Measurements from ENCODE around the gene PODN. TPM values are rescaled to one million over a fixed set of nuclear protein-coding genes. Genes with fewer than 3 reads are reported as not detected.

PODN gene
- total RNA-seq, 3 donors from 2014 or later, result 55.1 to 246 (median 83.1) TPM

DNA sequence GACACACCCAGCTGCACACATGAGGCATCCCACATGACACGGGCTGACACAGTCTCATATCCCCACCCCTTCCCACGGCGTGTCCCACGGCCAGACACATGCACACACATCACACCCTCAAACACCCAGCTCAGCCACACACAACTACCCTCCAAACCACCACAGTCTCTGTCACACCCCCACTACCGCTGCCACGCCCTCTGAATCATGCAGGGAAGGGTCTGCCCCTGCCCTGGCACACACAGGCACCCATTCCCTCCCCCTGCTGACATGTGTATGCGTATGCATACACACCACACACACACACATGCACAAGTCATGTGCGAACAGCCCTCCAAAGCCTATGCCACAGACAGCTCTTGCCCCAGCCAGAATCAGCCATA is 22.6 kb downstream of the PODN start:
- intact Hi-C loops (cut with DNase I; ENCODE audit: low total_unique reads), result no loop called here
- Histone ChIP-seq H3K27me3 (no peaks in the 10 kb centered on the region), H3K4me1 (no peaks in the 10 kb centered on the region), H3K4me3 (no peak overlapping the region), H3K27ac (no peak overlapping the region), H3K36me3 (no peaks in the 10 kb centered on the region), H3K9me3 (no peaks in the 10 kb centered on the region)
- DNase-seq (ENCODE audit: low spot score in 2 of 2), result no peak
- TF ChIP-seq, protein P1, sequence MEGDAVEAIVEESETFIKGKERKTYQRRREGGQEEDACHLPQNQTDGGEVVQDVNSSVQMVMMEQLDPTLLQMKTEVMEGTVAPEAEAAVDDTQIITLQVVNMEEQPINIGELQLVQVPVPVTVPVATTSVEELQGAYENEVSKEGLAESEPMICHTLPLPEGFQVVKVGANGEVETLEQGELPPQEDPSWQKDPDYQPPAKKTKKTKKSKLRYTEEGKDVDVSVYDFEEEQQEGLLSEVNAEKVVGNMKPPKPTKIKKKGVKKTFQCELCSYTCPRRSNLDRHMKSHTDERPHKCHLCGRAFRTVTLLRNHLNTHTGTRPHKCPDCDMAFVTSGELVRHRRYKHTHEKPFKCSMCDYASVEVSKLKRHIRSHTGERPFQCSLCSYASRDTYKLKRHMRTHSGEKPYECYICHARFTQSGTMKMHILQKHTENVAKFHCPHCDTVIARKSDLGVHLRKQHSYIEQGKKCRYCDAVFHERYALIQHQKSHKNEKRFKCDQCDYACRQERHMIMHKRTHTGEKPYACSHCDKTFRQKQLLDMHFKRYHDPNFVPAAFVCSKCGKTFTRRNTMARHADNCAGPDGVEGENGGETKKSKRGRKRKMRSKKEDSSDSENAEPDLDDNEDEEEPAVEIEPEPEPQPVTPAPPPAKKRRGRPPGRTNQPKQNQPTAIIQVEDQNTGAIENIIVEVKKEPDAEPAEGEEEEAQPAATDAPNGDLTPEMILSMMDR (IDR thresholded peaks at IDR 0.05), result no peak
- TF ChIP-seq POLR2A (IDR thresholded peaks at IDR 0.05) (no peak), POLR2AphosphoS5 (IDR thresholded peaks at IDR 0.05) (no peak)

GRCh38 chr1:53085405-53085804 is 23.4 kb downstream of the PODN start:
- no peak for DNase-seq (ENCODE audit: low spot score in 2 of 2)
- intact Hi-C loops (cut with DNase I; ENCODE audit: low total_unique reads), result no loop called here
- Histone ChIP-seq H3K27ac (no peak overlapping the region), H3K9me3 (no peaks in the 10 kb centered on the region), H3K27me3 (no peaks in the 10 kb centered on the region), H3K4me1 (no peaks in the 10 kb centered on the region), H3K4me3 (no peak overlapping the region), H3K36me3 (no peaks in the 10 kb centered on the region)
- TF ChIP-seq, protein P1 (IDR thresholded peaks at IDR 0.05), result no peak
- TF ChIP-seq POLR2A (IDR thresholded peaks at IDR 0.05) (no peak), POLR2AphosphoS5 (IDR thresholded peaks at IDR 0.05) (no peak)

- intact Hi-C loops (cut with DNase I; ENCODE audit: low total_unique reads), result no loop called here
Measured at GRCh38 chr1:53086491-53087070, 24.6 kb downstream of the PODN start.

DNA sequence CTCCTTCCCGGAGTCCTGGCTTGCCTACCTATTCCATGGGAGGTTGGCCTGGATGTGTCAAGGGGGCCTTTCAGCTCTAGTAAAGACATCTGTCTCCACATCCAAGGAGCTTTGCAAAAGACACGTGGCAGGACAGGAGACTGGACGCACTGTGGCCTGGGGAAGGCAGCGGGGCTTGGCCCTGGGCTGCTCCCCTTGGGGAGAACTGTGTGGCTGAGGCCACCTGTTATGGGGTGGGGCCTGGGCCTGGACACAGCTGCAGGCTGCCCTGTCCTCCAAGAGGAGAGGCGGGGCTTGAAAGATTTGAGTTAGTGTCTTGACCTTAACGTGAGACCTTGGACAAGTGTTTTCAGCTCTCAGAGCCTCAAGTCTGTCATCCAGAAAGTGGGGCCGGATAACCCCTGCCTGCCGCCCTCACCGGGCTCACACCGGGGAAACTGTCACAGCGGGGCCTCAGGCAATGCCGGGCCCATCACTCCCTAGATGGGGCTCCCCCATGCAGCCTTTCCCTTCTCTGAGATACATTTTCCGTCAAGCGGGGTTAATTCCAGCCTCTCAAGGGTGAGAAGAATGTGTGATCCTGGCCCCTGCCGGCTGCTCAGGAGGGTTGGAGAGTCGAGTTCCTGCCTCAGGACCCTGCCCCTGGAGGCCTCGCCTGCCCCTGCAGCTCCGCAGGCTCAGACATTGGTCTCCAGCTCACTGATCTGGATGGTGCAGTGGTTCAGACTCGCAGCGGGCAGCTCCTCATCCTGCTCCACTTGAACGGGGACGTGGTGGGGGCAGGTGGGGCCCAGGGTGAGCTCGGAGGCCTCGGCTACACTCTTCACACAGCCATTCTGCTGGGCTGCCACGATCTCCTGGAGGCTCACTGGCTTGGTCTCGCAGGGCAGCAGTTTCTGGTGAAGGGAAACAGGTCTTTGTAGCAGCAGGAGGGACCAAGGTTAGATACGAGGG is 25.6 kb downstream of the PODN start:
- TF ChIP-seq POLR2A (IDR thresholded peaks at IDR 0.05), result no peak
- TF ChIP-seq, protein P1 (IDR thresholded peaks at IDR 0.05), result no peak
- no peak for TF ChIP-seq POLR2AphosphoS5 (IDR thresholded peaks at IDR 0.05)
- H3K9me3 ChIP-seq, result no peaks in the 10 kb centered on the region
- no peaks in the 10 kb centered on the region for H3K4me1 ChIP-seq
- intact Hi-C loops (cut with DNase I; ENCODE audit: low total_unique reads), result no loop called here
- H3K27me3 ChIP-seq, result no peaks in the 10 kb centered on the region
- DNase-seq (ENCODE audit: low spot score in 2 of 2), result no peak
- H3K27ac ChIP-seq, result no peak overlapping the region
- no peak overlapping the region for H3K4me3 ChIP-seq
- H3K36me3 ChIP-seq, result no peaks in the 10 kb centered on the region

More at GRCh38 chr1:53086491-53087070, 24.6 kb downstream of the PODN start:
- no peaks in the 10 kb centered on the region for H3K9me3 ChIP-seq
- no peak for DNase-seq (ENCODE audit: low spot score in 2 of 2)
- H3K27ac ChIP-seq, result no peak overlapping the region
- TF ChIP-seq, protein P1 (IDR thresholded peaks at IDR 0.05), result no peak
- TF ChIP-seq POLR2A (IDR thresholded peaks at IDR 0.05) (no peak), POLR2AphosphoS5 (IDR thresholded peaks at IDR 0.05) (no peak)
- H3K36me3 ChIP-seq, result no peaks in the 10 kb centered on the region
- no peak overlapping the region for H3K4me3 ChIP-seq
- no peaks in the 10 kb centered on the region for H3K4me1 ChIP-seq
- H3K27me3 ChIP-seq, result no peaks in the 10 kb centered on the region
